PC-3 (cell line): ENCODE data around the gene DNAH17. TPM values are rescaled to one million over a fixed set of nuclear protein-coding genes. Genes with fewer than 3 reads are reported as not detected.

Experiments used
- ATAC-seq: fragments of 200-7000 bp; cut with Tn5 transposase; 2 replicates; pipeline ENCODE4 v1.9.1; 2020; ENCODE audit warnings: mild to moderate bottlenecking, moderate library complexity
- BruUV-seq: library from RNA; stranded (reverse); fragments of 400-500 nt; replicated peaks from 2 replicates; lab custom pipeline; 2021; lab: Mats Ljungman, UMichigan
- CTCF ChIA-PET: fragments of 300-600 bp; sonication (Branson Sonifier 250); formaldehyde crosslinking; loops from one replicate; lab custom pipeline; 2022; ENCODE audit warnings: antibody characterized with exemption; lab: Charles Lee
- POLR2A ChIA-PET: fragments of 300-600 bp; sonication (Branson Sonifier 250); formaldehyde crosslinking; loops from one replicate; lab custom pipeline; 2022; ENCODE audit warnings: antibody characterized with exemption; ENCODE audit not compliant: unreplicated experiment; lab: Charles Lee
- DNase-seq: peaks from one replicate; pipeline ENCODE4 v3.0.0-alpha.2; 2015
- H2AFZ ChIP-seq: fragments of 300-600 bp; sonication (generic); 2 replicates; pipeline ENCODE4 v1.6.0; 2016; ENCODE audit warnings: antibody characterized with exemption, low read length
- H3F3A ChIP-seq: fragments of 300-600 bp; sonication (generic); one replicate; pipeline ENCODE4 v1.6.0; 2017; ENCODE audit warnings: antibody characterized with exemption, low read length, control low read depth, mild to moderate bottlenecking; ENCODE audit not compliant: unreplicated experiment
- H3K27ac ChIP-seq: fragments of 300-600 bp; sonication (generic); 2 replicates; pipeline ENCODE4 v1.5.1; 2016; ENCODE audit warnings: mild to moderate bottlenecking, low read length
- H3K27me3 ChIP-seq: fragments of 300-600 bp; sonication (generic); 2 replicates; pipeline ENCODE4 v1.6.1; 2016; ENCODE audit warnings: low read length, mixed read lengths
- H3K36me3 ChIP-seq: fragments of 300-600 bp; sonication (generic); 2 replicates; pipeline ENCODE4 v1.6.1; 2016; ENCODE audit warnings: low read depth, mixed run types, low read length, mixed read lengths
- H3K4me1 ChIP-seq: fragments of 300-600 bp; sonication (generic); 2 replicates; pipeline ENCODE4 v1.5.1; 2016; ENCODE audit warnings: low read length; ENCODE audit not compliant: insufficient read depth
- H3K4me2 ChIP-seq: fragments of 300-600 bp; sonication (generic); 2 replicates; pipeline ENCODE4 v1.6.0; 2016; ENCODE audit warnings: low read length
- H3K4me3 ChIP-seq: fragments of 300-600 bp; sonication (generic); 2 replicates; pipeline ENCODE4 v1.5.1; 2016; ENCODE audit warnings: mild to moderate bottlenecking, low read length, mixed read lengths
- H3K79me2 ChIP-seq: fragments of 300-600 bp; sonication (generic); 2 replicates; pipeline ENCODE4 v1.6.1; 2017; ENCODE audit warnings: low read length, mixed read lengths
- H3K9ac ChIP-seq: fragments of 300-600 bp; sonication (generic); 2 replicates; pipeline ENCODE4 v1.6.0; 2016; ENCODE audit warnings: mild to moderate bottlenecking, low read length
- H3K9me2 ChIP-seq: fragments of 300-600 bp; sonication (generic); replicated peaks from 2 replicates; pipeline ENCODE4 v1.6.1; 2016; ENCODE audit warnings: mixed run types, low read length, mixed read lengths
- H3K9me3 ChIP-seq: fragments of 300-600 bp; sonication (generic); 2 replicates; pipeline ENCODE4 v1.6.1; 2016; ENCODE audit warnings: low read length, mixed read lengths
- H4K20me1 ChIP-seq: fragments of 300-600 bp; sonication (generic); 2 replicates; pipeline ENCODE4 v1.6.1; 2016; ENCODE audit warnings: low read length, mixed read lengths
- EZH2 ChIP-seq: fragments of 300-600 bp; sonication (generic); IDR thresholded peaks from one replicate; pipeline ENCODE4 v1.6.1; 2017; ENCODE audit warnings: antibody characterized with exemption, mild to moderate bottlenecking, low read length; ENCODE audit not compliant: unreplicated experiment
- EZH2phosphoT487 ChIP-seq: fragments of 300-600 bp; sonication (generic); IDR thresholded peaks from 2 replicates; pipeline ENCODE4 v1.6.1; 2018; ENCODE audit warnings: mild to moderate bottlenecking, antibody characterized with exemption, low read length, borderline replicate concordance
- intact Hi-C: fragments of 100-400 bp; cut with micrococcal nuclease; formaldehyde crosslinking; loops from 2 replicates; pipeline ENCODE4 v1.9.0; 2023
- total RNA-seq: library from RNA; depleted of rRNA; stranded (reverse); fragments of >200 nt; gene quantifications from 2 replicates; pipeline ENCODE4 v1.2.3, GENCODE V29; 2014
- TF ChIP-seq, protein P1 (sequence below): fragments of 300-600 bp; sonication (generic); conservative IDR thresholded peaks from 2 replicates; pipeline ENCODE4 v1.5.1; 2017; ENCODE audit warnings: antibody characterized with exemption, low read depth, mild to moderate bottlenecking, low read length

DNAH17 gene
- total RNA-seq, 1 experiment from 2014 or later: 0.04 TPM

DNA sequence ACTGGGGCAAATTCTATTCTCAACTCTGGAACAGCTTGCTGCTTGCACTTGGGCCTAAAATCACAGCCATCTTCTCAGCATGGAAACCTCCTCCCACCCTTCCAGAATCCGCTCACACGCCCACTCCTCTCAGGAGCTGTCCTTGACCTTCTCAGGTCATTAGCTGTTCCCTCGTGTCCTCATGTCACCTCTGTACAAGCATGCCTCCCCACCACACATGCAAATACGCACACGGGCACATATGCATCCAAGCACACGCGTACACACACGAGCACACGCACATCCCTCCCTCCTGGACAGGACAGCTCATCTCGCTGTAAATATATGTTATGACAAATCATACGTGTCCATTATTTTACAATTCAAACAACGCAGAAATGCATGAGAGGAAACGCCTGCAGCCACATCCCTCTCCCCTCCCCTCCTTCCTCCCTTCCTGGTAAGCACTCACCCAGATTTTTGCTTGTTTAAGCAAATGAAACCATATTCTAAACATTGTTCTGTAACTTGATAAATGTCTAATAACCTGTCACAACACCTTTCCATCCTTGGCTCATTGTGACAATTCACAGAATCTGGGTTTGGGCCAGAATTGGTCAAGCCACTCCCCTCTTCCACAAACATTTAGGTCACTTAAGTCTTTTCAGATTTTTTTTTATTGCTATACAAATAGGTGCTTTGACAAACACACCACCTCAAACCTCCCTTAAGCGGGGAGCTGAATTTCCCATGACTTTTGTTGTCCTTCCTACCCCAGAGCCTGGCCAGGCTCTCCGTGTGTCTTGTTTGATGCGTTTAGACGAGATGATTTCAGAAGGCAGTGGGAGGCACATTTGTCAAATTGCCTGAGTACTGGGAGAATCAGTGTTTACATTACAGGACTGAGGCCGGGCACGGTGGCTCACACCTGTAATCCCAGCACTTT, 41.7 kb downstream of the DNAH17 start:
- peaks cover 39% of the 10 kb centered on the region for H3K4me1 ChIP-seq
- TF ChIP-seq EZH2: no peak
- TF ChIP-seq EZH2phosphoT487: peak; percentile 91
- TF ChIP-seq, protein P1, sequence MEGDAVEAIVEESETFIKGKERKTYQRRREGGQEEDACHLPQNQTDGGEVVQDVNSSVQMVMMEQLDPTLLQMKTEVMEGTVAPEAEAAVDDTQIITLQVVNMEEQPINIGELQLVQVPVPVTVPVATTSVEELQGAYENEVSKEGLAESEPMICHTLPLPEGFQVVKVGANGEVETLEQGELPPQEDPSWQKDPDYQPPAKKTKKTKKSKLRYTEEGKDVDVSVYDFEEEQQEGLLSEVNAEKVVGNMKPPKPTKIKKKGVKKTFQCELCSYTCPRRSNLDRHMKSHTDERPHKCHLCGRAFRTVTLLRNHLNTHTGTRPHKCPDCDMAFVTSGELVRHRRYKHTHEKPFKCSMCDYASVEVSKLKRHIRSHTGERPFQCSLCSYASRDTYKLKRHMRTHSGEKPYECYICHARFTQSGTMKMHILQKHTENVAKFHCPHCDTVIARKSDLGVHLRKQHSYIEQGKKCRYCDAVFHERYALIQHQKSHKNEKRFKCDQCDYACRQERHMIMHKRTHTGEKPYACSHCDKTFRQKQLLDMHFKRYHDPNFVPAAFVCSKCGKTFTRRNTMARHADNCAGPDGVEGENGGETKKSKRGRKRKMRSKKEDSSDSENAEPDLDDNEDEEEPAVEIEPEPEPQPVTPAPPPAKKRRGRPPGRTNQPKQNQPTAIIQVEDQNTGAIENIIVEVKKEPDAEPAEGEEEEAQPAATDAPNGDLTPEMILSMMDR: no peak
- H3K79me2 ChIP-seq: no peaks in the 10 kb centered on the region
- no peaks in the 10 kb centered on the region for H3K9me2 ChIP-seq
- H2AFZ ChIP-seq: no peak overlapping the region
- H3K4me2 ChIP-seq: peak overlapping the region; percentile 57
- H3F3A ChIP-seq: no peaks in the 10 kb centered on the region
- no TSS peak for BruUV-seq
- peak overlapping the region; percentile 45 for H3K9ac ChIP-seq
- H3K27me3 ChIP-seq: no peaks in the 10 kb centered on the region
- peak; percentile 98 for DNase-seq
- H3K27ac ChIP-seq: peak overlapping the region; percentile 70
- H3K4me3 ChIP-seq: no peak overlapping the region
- intact Hi-C loops: loop anchor here (1.0 kb wide), 2 partner anchors 30 to 146 kb away; no protein-coding TSS in a partner anchor
- H4K20me1 ChIP-seq: no peaks in the 10 kb centered on the region
- CTCF ChIA-PET: interaction anchor here (0.5 kb wide), 1 partner anchor 173 kb away, joined by 3 read pairs; no protein-coding TSS in a partner anchor
- POLR2A ChIA-PET: interaction anchor here (0.6 to 0.7 kb wide), 5 partner anchors 11 to 1735 kb away, joined by 3 to 5 read pairs (median 5); no protein-coding TSS in a partner anchor
- H3K36me3 ChIP-seq: no peaks in the 10 kb centered on the region
- ATAC-seq: peak; percentile 87
- no peaks in the 10 kb centered on the region for H3K9me3 ChIP-seq

DNA sequence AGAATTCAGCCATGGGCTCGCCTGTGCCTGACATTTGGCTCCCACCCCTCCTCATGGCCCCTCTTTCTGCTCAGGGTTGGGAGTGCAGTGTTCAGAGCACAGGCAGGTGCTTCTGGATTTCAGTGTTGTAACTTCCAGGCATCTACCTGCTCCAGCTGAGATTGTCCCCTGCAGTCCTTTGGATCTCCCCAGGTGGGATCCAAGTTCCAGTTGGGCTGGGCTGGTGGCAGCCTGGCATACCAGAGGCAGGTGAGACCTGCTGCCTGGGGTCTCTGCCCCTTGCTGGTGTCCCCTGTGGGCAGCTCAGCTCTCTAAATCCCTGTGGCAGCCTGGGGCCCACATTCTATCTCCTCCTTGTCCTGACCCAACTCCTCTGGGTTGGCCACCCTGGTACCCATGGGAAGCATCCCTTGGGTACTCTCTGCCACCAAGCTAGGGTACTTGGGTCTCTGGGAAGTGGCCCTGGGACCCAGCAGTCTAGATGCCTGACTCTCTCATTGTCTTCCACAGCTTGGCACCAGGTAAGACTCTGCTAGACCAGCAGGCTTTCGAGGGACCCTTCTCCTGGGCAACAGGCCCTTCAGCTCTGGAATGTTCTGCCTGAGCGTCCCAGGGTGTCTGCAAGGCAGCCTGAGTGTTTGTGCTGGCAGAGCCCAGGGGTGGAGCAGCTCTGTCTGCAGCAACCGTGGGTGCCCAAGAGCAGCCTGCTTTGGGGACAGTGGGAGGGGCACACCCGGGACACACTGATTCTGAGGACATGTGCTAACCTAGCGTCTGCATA, 42.5 kb downstream of the DNAH17 start:
- peak overlapping the region; percentile 45 for H3K9ac ChIP-seq
- ChIA-PET CTCF (interaction anchor here (0.5 kb wide), 1 partner anchor 174 kb away, joined by 3 read pairs; no protein-coding TSS in a partner anchor), POLR2A (interaction anchor here (0.6 to 0.7 kb wide), 4 partner anchors 12 to 1280 kb away, joined by 3 to 5 read pairs (median 4); no protein-coding TSS in a partner anchor)
- peak overlapping the region; percentile 70 for H3K27ac ChIP-seq
- H4K20me1 ChIP-seq: no peaks in the 10 kb centered on the region
- peak; percentile 14 for ATAC-seq
- no peaks in the 10 kb centered on the region for H3F3A ChIP-seq
- no peaks in the 10 kb centered on the region for H3K9me2 ChIP-seq
- H3K4me2 ChIP-seq: peak overlapping the region; percentile 57
- TF ChIP-seq, protein P1: no peak
- no peak overlapping the region for H2AFZ ChIP-seq
- no peaks in the 10 kb centered on the region for H3K79me2 ChIP-seq
- no peaks in the 10 kb centered on the region for H3K27me3 ChIP-seq
- BruUV-seq: no TSS peak
- no peak for DNase-seq
- peaks cover 39% of the 10 kb centered on the region for H3K4me1 ChIP-seq
- intact Hi-C loops: loop anchor here (1.0 kb wide), 2 partner anchors 29 to 147 kb away; no protein-coding TSS in a partner anchor
- no peaks in the 10 kb centered on the region for H3K36me3 ChIP-seq
- no peak overlapping the region for H3K4me3 ChIP-seq
- no peaks in the 10 kb centered on the region for H3K9me3 ChIP-seq
